Dedifferentiated amniotic fluid mesenchymal stem cell (primary cell): ENCODE data around the gene RANBP3.
"Not testable (repeated sequence)": the region's sequence is repeated elsewhere in the genome, so short reads cannot be mapped to it uniquely, and the experiment has no call there.

ENCODE experiments used
- DNase-seq: peaks from one replicate; pipeline ENCODE4 v3.0.0-alpha.2; 2016; ENCODE audit errors: extremely low spot score

The RANBP3 gene

DNA sequence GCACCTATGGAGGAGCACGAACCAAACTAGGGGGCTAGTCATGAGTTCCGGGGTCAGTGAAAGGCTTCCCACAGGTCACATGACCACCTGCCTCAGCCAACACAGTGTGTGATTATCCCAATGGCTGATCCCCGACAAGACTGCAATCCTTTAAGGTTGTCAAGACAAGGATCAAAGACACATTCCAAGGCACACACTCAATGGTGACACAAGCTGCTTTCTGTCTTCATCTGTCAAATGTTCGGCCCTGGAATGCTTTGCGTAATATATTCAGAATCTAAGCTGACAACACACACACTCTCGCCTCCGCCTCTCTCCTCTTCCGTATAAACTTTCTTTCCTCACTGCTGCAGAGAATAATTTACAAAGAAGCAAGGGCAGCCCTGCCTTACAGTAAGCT lies 11.7 kb downstream of the RANBP3 start:
- no peak for DNase-seq

DNA sequence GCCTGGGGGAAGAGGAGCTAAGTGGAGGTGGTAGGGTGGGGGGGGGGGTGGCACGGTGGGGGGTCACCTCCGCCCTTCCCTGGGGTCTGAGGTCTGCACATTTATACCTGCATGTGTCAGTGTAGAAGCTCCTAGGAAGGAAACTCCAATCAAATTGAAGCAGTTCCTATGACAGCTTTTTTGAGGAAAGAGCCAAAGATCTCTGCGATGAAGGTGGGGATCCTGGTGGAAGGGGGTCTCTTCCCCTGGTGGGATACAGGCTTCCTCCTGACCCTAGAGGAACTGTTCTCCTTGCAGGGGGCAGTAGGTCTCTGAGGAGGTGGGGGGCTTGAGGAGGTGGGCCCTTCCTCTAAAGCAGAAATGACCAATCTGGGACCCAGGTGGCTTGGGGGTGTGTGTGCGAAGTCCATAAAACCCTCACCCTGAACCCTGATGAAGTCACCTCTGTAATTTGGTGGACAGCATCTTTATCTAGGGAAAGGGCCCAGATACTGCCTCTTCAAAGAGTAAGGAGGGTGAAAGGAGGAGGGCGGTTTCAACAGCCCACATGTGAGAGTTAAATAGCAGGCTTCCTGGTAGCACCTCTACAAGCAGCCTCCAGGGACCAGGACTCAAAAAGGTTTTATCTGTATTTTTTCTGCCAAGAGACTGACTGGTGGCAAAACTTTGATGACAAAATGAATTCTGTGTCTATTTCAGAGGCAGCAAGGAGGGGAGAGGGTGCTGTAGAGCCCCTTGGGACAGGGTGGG lies 12.9 kb downstream of the RANBP3 start:
- no peak for DNase-seq

DNA sequence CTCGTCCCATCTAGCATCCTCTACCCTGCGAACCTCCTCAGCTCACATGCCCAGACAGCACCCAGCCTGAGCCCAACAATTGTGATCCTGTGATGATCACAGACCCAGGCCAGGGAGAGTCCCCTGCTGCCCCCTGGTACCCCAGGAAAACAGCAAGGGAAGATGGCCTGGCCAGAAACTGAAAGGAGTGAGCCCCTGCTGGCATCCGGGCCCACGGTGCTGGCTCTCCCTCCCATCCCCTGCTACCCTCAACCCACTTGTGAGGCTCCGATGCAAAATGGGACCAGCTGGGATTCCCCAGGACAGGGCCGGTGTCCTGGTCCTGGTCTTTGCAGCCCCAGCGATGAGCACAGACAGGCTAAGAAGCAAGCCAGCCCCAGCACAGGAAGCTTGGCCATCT lies 14.1 kb downstream of the RANBP3 start:
- no peak for DNase-seq

DNA sequence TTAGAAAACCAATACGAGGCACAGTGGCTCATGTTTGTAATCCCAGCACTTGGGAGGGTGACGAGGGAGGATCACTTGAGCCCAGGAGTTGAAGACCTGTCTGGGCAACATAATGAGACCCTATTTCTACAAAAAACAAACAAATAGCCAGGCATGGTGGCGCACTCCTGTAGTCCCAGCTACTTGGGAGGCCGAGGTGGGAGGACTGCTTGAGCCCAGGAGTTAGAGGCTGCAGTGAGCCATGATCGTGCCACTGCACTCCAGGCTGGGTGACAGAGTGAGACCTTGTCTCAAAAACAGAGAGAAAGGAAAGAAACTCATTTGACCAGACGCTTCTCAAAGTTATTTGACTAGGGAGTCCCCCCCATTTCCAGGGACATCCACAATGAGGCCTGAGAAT lies 14.7 kb downstream of the RANBP3 start:
- DNase-seq = not testable (repeated sequence)

DNA sequence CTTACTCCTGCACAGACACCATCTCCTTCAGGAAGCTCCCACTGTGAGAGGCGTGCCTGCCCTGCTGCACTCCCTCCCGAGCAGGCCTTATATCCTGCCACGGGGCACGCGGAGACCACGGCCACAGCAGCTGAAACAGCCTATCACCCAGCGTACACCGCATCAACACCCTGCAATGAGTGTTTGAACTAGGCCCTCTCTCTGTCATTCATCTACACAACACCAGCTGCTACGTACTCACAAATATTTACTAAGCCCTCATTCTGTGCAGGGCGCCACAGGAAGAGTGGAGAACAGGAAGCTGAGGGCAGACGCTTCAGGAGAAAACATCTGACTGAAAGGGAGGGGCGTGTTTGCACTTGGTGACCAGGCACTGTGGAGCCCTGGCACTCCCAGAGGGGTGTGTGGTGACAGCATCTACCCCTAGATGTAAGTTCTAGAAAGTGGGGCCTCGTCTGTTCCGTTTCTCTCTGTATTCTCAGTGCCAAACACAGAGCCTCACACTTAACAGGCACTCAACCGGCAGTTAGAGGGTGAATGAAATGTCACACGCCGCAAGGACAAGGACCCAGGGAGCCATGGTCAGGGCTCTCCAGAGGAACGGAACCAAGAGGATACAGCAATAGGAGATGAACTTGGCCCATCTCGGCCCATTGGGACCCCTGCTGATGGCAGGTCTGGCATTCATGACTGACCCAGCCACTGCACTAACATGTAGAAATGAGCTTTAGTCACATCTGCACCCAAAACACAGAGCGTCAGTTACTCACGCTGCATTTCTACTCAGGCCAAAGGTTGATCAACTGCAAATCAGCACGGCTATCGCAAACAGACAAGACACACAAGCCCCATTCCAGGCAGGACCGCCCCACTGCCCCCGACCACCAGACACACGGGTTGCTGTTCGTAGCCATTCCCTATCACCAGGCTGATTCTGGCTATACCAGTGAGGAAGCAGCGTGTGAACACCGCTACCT lies 15.7 kb downstream of the RANBP3 start:
- no peak for DNase-seq

DNA sequence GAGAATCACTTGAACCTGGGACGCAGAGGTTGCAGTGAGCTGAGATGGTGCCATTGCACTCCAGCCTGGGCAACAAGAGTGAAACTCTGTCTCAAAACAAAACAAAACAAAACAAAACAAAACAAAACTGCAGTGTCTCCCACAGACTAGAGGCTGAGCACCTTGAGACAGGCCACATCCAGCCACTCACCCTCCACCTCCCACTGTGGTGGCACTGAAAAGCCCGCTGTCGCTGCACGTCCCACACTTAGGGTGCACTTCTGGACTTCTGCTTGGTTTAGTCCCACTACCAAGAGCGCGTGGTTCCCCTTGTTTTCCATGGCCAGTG lies 16.3 kb downstream of the RANBP3 start:
- DNase-seq = not testable (repeated sequence)

DNA sequence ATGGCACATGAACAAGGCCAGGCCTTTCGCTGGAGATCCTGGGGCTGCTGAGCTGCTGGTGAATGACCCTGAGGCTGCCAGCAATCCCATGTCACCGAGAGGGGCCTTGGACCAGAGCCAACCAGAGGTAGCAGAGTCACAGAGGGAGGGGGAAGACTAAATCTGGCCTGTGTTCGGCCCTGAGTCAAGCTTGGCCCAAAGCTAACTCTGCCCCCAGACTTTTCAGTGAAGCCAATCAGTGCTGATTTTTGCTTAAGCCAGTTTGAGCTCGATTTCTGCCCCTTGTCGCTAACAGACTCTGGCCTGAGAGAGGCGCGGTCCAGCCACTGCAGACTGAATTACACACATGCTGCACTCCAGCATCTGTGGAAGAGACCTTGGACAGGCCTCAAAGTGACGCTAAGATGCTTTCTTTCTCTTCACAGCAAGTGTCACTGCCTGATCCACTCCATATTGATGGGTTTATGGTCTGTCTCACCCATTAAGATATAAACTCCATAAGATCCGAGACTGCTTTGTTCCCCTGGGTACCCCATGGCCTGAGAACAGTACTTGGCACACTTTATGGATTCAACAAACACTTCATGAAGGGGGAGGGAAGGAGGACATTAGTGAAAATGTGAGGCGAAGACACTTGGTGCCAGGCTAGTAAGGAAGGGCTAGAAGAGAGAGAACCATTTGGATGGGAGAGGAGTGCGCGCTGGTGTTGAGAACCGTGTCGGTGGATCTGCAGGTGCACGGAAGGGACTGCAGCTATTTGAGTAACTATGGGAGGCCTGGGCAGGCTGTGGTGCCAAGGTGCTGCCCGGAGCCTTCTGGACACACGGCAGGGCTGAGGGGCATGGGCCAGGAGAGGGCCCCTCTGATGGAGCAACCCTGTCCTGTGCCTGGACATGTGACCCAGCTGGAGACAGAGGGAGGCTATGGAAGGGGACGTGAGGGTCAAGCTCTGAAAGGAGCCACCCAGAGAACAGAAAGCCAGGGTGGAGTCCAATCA lies 17.6 kb downstream of the RANBP3 start:
- DNase-seq = no peak

DNA sequence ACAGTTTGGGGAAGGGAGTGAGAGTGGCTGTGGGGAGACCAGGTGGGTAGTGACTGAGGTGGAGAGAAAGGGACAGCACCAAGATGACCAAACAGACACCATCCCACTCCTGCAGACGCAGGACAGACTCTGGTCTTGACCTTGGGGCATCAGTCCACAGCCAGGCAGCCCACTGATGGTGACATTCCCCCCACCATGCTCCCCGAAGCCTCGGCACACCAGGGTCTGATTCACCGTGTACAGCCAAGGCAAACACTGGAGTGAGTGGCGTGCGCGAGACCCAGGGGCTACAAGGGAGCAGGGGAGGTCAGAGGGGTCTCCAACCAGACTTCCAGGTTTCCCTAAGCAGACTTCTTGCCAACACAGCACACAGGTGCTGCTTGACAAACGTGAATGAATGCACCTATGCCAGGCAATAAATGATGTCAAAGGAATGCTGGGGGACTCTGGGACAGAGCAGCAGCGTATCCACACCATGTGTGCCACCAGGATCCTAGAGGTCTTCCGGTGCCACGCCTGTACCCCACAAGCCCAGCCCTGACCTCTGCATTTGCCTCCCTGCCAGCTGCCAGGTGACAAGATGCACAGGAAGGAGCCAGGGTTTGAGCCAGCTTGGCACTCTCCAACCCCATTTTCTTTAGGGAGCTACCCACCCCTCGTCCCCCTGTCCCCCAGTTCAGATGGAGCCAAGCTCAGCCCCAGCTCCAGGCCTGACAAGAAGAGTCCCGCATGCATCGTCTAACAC lies 18.5 kb downstream of the RANBP3 start:
- DNase-seq = no peak

DNA sequence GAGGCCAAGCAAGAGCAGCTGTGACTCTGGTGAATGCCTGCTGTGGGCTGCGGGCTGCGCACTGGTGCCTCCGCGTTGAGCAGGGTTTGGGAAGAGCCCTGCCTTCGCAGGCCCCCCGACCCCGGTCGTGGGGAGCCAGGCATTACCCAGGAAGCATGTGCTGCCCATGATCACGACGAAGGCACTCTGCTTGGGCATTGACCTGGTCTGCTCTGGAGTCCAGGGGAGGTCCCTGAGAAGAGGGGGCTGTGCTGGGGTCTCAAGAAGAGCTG lies 19.2 kb downstream of the RANBP3 start:
- no peak for DNase-seq

DNA sequence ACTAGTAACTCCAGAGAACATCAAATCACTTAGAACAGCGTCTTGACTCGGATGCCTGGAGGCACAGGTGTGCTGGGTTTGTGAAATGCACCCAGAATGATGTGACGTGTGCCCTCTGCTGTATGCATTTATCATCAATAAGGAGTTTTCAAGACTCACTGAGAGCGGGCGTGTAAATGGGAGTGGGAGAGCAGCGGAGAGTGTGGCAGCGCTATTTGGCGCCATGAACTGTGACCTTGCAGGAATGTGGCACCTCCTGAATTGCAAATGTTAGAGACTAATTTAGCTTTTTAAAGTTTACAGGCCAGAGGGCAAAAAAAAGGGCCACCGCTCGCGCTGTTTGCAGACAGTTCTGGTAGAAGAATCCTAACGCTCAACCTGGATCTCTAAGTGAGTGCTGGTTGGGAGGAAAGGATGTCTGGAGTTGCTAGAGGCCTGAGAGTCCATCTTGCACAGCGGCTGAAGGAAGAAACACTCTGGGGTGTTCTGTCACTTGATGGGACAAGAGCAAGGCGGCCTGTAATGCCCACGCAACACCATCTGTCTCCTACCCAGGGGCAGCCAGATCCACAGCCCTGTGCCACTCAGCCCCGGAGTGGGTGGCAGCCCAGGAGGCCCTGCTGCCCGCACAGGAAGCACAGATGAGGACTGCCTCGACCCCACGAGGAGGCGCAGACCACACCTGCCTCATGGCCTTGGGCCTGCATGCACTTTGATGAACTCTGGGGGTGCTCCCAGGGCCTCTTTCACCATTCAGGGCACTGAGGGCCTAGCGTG lies 19.7 kb downstream of the RANBP3 start:
- DNase-seq = no peak

DNA sequence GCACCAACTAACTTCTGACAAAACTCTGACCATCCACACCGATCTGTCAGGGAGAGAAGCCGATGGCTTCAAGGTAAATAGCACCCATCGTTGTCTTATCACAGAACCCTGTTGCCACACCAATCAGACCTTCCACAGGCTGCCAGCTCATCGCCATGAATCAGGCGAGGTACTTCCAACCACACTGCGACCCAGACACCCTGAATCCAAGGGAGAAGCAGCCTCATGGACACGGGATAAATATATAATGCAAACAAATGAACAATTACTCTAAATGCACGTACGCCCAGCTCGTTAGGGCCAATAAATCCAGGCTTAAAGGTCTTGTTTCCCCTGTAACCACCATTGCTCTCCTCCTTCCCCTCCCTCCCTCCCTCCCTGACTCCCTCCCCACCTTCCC lies 20.8 kb downstream of the RANBP3 start:
- DNase-seq = no peak

DNA sequence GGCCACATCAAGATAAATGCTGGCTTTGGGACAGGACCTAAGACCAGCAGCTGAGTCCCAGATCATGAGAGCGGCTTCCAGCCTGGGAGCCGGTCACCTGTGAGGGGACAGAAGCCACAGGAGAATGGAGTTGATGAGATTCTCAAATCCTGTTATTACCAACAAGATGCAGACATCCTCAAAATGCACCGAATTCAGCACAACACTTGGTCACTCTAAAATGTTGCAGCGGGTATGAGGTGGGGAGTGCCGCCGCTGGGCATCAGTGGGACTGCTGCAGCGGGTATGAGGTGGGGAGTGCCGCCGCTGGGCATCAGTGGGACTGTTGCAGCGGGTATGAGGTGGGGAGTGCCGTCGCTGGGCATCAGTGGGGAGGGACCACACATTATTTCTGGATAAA lies 21.2 kb downstream of the RANBP3 start:
- no peak for DNase-seq

DNA sequence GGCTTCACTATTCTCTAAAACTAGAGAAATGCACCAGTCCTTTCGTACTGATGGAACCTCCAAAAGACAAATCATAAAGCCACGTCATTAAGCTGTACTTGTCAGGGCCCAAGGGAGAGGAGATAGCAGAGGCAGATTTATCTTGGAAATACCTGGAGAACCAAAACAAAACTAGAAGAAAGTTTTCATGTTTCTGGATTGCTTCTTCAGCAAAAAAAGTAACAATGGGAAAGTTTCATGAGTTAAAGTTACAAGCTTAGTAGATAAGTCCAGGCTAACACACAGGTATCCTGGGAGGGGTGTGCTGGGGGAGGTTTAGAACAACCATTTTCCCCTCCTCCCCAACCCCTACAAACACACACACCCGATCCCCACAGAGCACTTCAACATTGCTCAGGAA lies 21.6 kb downstream of the RANBP3 start:
- no peak for DNase-seq

DNA sequence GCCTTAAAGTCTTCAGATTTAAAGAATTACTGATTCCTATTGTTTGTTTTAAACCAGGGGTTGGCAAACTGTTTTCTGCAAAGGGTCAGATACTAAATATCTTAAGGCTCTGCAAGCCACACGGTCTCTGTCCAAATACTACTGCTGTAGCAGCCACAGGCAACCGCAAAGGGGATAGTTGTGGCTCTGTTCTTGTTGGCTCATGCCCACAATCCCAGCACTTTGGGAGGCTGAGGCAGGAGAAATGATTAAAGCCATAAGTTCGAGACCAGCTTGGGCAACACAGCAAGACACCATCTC lies 22.4 kb downstream of the RANBP3 start:
- DNase-seq = no peak

DNA sequence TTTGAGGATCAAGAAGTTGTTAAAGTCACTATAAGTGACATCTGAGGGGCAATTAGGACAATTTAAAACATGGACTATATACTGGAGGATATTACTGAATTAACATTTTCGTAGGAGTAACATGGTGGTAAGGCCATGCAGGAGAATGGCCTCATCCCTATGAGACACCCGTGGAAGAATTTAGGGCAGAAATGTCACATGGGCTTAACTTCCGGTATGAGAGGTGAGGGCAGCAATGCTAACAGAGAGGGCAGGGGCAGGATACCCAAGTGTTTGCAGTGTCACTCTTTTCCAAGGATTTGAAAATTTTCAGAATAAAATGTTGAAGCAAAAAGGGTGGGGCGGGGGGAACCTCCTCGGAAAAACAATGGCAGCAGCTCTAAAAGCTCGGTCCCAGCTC lies 23.6 kb downstream of the RANBP3 start:
- no peak for DNase-seq

DNA sequence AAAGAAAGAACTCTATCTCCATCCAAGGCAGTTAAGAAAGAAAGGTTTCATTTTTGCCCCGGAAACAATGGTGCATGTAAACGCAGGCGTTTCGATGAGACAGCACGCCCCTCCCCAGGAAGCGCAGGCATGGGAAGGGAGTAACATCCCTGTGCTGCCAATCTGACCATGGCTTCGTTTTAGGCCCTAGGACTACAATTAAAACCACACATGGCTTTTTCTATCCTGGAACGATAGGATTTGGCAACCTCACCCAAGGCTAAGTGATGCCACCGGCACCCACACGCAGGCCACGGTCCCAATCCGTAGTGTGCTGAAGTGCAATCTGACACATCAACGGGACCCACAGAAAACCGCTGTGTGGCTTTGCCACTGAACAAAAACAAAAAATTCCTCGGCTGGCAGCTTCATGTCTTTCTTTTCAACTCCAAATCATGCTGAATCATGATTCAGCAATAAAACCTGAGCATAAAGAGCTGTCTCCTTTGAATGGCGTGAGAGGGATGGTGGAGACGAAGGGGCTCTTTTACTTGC lies 24.2 kb downstream of the RANBP3 start:
- no peak for DNase-seq

DNA sequence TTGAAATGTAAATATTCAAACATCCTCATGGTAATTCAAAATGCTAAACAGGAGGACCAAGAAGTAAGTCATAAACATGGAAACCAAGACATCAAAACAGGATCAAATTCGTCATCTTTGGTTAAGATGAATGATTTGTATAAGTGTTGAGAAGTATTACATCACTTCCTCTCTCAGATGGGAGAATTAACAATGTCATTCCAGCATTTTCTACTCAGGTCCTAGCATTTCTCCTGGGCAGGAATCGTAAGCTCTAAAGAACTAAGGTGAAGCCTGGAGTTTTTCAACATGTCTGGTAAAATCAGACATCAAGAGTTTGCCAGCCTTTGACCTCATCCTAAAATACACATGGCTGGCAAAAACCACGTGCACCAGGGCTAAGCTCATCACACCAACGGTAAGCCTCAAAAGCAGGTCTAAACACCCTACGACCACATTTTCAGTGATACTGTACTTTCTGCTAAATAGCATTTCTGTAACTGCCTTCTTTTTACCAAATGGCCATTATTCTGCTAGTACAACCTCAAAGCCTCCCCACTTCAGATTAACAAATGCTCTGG lies 24.8 kb downstream of the RANBP3 start:
- no peak for DNase-seq

DNA sequence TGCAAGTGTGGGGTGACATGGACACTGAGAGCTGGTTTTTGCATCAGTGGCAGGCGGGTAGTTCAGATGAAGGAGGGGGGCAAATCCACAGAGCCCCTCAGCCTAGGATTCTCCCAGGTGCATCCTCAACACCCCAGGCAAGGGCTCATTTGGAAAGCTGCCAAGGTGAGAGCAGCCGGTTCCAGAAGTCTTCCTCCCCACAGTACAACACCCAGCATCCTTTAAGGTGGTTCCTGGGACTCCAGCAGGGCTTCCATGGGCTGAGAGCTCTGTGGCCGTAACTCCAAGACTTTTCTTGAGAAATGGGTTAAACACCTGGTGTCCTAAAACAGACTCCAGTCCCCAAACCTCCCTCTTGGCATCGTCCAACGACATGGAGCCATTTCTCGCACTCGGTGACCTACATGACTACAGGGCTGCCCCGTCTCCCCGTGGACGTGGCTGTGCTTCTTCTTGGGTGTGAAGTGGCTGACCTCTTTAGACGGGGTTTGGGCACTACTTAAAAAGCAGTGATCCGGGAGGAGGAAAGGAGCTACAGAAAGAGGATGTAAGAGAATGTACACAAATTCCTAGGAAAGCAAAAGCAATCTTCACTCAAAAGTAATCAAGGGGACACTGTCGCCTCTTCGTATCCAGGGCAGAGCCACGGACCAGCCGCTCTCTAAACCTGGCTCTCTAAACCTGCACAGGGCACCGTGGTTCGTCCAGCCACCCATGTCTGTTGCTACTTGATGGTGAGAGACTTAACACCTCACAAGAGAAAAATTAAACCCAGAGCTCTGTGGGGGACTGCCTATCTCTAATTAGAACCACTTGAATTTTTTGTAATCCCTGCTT lies 25.5 kb downstream of the RANBP3 start:
- no peak for DNase-seq

DNA sequence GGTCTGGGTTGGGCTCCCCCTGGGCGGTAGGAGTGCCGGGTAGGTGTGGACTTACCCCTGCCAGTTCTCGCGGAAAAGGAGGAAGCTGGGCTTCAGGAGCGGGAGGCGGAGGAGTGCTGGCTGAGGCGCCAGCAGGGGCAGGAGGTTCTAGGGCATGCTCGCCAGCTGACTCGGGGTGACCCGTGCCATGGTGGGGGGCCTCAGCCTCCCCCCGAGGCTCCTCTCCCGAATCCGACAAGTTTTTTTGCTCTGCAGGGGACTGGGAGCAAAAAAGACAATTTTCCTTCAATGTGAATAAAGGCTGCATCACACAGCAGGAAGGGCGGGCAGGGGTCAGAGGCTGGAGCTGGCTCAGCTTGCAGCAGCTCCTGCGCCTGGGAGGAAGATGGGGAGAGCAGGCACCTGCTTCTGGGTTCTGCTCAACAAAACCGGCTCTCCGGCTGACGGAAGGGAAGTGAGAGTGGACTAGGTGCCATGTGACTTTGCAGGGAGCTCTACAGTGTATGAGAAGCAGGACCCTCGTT lies 26.5 kb downstream of the RANBP3 start:
- DNase-seq = no peak
